Testis (tissue), 2 donors: ENCODE data around the gene CSF1.

Experiments used
- POLR2A ChIP-seq: fragments of 450-650 bp; IDR thresholded peaks from one replicate; pipeline ENCODE4 v1.6.1; 2017; ENCODE audit warnings: antibody characterized with exemption, mild to moderate bottlenecking, moderate library complexity
- TF ChIP-seq, protein P1 (sequence below), 3 experiments: fragments of 450-650 bp in 2 of 3; fragments of 200-600 bp in 1 of 3; sonication (generic) in 1 of 3; IDR thresholded peaks; one replicate each; pipeline ENCODE4 v1.5.1; 2016 to 2019; ENCODE audit warnings: antibody characterized with exemption in 3 of 3, mild to moderate bottlenecking in 2 of 3, moderate library complexity in 1 of 3

DNA sequence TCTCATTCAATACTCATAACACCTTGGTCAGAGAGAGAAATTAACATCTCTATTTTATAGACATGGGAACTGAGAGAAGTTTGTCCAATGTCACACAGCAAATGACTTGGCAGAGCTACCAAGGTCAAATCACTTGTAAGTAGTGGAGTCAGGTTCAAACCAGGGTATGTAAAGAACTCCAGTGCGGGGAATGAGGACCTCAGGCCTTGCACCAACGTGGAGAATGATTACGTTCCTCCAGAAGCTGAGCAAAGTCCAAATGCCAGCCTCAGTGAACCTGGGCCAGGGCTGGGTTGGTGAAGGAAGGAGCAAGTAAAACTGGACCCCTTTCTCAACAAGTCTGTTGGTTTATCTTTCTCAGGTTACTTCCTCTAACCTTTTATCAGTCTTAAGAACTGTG is 1.8 kb upstream of the CSF1 start:
- TF ChIP-seq, protein P1, sequence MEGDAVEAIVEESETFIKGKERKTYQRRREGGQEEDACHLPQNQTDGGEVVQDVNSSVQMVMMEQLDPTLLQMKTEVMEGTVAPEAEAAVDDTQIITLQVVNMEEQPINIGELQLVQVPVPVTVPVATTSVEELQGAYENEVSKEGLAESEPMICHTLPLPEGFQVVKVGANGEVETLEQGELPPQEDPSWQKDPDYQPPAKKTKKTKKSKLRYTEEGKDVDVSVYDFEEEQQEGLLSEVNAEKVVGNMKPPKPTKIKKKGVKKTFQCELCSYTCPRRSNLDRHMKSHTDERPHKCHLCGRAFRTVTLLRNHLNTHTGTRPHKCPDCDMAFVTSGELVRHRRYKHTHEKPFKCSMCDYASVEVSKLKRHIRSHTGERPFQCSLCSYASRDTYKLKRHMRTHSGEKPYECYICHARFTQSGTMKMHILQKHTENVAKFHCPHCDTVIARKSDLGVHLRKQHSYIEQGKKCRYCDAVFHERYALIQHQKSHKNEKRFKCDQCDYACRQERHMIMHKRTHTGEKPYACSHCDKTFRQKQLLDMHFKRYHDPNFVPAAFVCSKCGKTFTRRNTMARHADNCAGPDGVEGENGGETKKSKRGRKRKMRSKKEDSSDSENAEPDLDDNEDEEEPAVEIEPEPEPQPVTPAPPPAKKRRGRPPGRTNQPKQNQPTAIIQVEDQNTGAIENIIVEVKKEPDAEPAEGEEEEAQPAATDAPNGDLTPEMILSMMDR (IDR thresholded peaks at IDR 0.05) = no peak
- TF ChIP-seq POLR2A = no peak
